K562 (cell line): Measurements from ENCODE around the gene GTSE1. TPM values are rescaled to one million over a fixed set of nuclear protein-coding genes. Genes with fewer than 3 reads are reported as not detected.

ENCODE experiments used
- CBFA2T2 ChIP-seq: fragments of 450-650 bp; conservative IDR thresholded peaks from 2 replicates; pipeline ENCODE4 v1.6.1; 2017; ENCODE audit warnings: mild to moderate bottlenecking
- EP300 ChIP-seq: IDR thresholded peaks from 2 replicates; pipeline ENCODE4 v1.6.1; 2012; ENCODE audit warnings: low read length, improper control_type of control experiment
- HDAC8 ChIP-seq: fragments of 450-650 bp; IDR thresholded peaks from 2 replicates; pipeline ENCODE4 v1.6.1; 2016; ENCODE audit warnings: mild to moderate bottlenecking, missing genetic modification characterization, moderate library complexity, missing compliant biosample characterization
- HOXB6 ChIP-seq: fragments of 250-450 bp; sonication (Bioruptor Pico); IDR thresholded peaks from 2 replicates; pipeline ENCODE4 v1.5.1; 2022; ENCODE audit warnings: mild to moderate bottlenecking, borderline replicate concordance
- KHSRP ChIP-seq: fragments of 450-650 bp; IDR thresholded peaks from 2 replicates; pipeline ENCODE4 v1.6.1; 2017
- MAFG ChIP-seq: fragments of 450-650 bp; conservative IDR thresholded peaks from 2 replicates; pipeline ENCODE4 v1.6.1; 2016; ENCODE audit warnings: missing genetic modification characterization, missing compliant biosample characterization
- MCM2 ChIP-seq: fragments of 450-650 bp; IDR thresholded peaks from 2 replicates; pipeline ENCODE4 v1.6.1; 2017; ENCODE audit warnings: low read depth, mild to moderate bottlenecking
- TARDBP ChIP-seq: fragments of 450-650 bp; IDR thresholded peaks from 2 replicates; pipeline ENCODE4 v1.6.1; 2016
- TEAD4 ChIP-seq, 2 experiments: sonication (generic) in 1 of 2; formaldehyde crosslinking in 1 of 2; IDR thresholded peaks; 2 replicates each; pipeline versions ENCODE4 v1.6.1 to v1.8.0; 2012 to 2022; ENCODE audit warnings: borderline replicate concordance in 1 of 2, inconsistent platforms in 1 of 2, low read length in 1 of 2, mild to moderate bottlenecking in 1 of 2, missing genetic modification reagents in 1 of 2
- TRIM24 ChIP-seq, 2 experiments: fragments of 450-650 bp; IDR thresholded peaks; 2 replicates each; pipeline ENCODE4 v1.6.1; 2016
- TRIM28 ChIP-seq: fragments of 450-650 bp; IDR thresholded peaks from 2 replicates; pipeline ENCODE4 v1.6.1; 2017
- ZNF263 ChIP-seq: sonication (generic); formaldehyde crosslinking; IDR thresholded peaks from 2 replicates; pipeline ENCODE4 v1.8.0; 2022; ENCODE audit warnings: mild to moderate bottlenecking, missing genetic modification reagents, borderline replicate concordance
- ZNF644 ChIP-seq: fragments of 200-800 bp; sonication (Bioruptor generic); IDR thresholded peaks from 2 replicates; pipeline ENCODE4 v1.6.1; 2016; ENCODE audit warnings: low read depth, missing genetic modification characterization, missing compliant biosample characterization
- ZSCAN32 ChIP-seq: fragments of 450-650 bp; formaldehyde crosslinking; IDR thresholded peaks from 2 replicates; pipeline ENCODE4 v1.4.0; 2020; ENCODE audit warnings: mild to moderate bottlenecking, moderate library complexity
- polyA plus RNA-seq, 8 experiments: library from polyadenylated mRNA; depleted of rRNA in 4 of 8; stranded (reverse) in 5 of 8; unstranded in 3 of 8; fragments of >200 nt; fragmentation: Nextera tagmentation in 2 of 8; fragmentation: Illumina TruSeq in 1 of 8; extraction: Ambion mirVana in 2 of 8; extraction: Trizol in 1 of 8; gene quantifications; 2 replicates each; pipeline versions ENCODE4 v1.2.1 to v1.2.3, GENCODE V29; 2011 to 2014; ENCODE audit warnings: inconsistent platforms in 1 of 8, missing spikeins in 1 of 8
- total RNA-seq, 7 experiments: library from RNA; depleted of rRNA in 6 of 7; stranded (reverse); fragments of >200 nt in 6 of 7; fragmentation: Illumina TruSeq in 2 of 7; extraction: Trizol in 2 of 7; gene quantifications; 2 replicates each; pipeline versions ENCODE4 v1.2.1 to v1.2.3, GENCODE V29; 2011 to 2021; ENCODE audit warnings: low replicate concordance in 1 of 7
- TF ChIP-seq, protein P1 (sequence below): fragments of 450-650 bp; formaldehyde crosslinking; IDR thresholded peaks from 2 replicates; pipeline ENCODE4 v1.4.0; 2020; ENCODE audit warnings: mild to moderate bottlenecking, mixed read lengths
- TF ChIP-seq, protein P2 (sequence below): fragments of 250-450 bp; sonication (Bioruptor Pico); IDR thresholded peaks from 2 replicates; pipeline ENCODE4 v1.8.0; 2021; ENCODE audit warnings: moderate library complexity, mild to moderate bottlenecking, inconsistent platforms

GTSE1 gene
- total and polyA plus RNA-seq, 9 of the 15 experiments (the other 6 are each of a cell fraction or from before 2014, with no cell fraction given) = 2.5 to 22.5 (median 12.9) TPM

DNA sequence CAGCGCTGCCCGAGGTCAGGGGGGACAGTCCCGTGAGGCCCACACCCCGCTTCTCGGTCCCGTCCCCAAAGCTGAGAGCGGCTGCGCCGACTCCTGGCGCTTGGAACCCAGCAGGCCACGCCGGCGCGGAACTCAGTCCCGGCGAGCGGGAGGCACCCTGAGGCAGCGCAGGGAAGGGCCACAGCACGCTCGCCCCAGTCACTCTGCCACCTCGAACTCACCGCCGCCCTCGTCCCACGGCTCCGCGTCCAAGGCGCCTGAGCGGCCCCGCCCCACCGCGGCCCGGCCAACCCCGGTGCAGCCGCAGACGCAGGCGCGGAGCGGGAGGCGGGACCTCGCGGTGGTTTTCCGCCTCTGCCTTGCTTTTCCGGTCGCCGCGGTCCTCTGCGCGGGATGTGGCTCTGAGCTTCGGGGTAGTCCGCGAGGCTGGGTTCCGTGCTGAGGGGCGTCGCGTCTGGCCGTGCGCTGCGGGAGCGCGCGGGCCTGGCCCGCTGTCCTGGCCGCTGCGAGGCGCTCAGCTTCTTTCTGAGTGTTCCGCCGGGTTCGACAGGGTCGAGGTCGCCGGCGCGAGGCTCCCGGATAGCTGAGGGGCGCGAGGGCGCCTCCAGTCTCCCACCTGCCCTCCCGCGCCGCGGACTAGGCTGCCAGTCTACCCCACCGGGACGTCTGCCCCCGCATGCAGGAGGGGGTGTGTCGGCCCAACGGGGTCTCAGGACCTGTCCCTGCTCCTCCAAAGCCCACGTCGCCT is 46.5 kb upstream of the GTSE1 start, which contains the start of gene CDPF1 (continued):
- TF ChIP-seq, protein P1, sequence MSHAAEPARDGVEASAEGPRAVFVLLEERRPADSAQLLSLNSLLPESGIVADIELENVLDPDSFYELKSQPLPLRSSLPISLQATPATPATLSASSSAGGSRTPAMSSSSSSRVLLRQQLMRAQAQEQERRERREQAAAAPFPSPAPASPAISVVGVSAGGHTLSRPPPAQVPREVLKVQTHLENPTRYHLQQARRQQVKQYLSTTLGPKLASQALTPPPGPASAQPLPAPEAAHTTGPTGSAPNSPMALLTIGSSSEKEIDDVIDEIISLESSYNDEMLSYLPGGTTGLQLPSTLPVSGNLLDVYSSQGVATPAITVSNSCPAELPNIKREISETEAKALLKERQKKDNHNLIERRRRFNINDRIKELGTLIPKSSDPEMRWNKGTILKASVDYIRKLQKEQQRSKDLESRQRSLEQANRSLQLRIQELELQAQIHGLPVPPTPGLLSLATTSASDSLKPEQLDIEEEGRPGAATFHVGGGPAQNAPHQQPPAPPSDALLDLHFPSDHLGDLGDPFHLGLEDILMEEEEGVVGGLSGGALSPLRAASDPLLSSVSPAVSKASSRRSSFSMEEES = no peak
- TF ChIP-seq KHSRP = no peak
- TF ChIP-seq TEAD4 (IDR thresholded peaks at IDR 0.05; ENCODE audit: low read length) = no peak
- no peak for TF ChIP-seq TEAD4 (CRISPR knock-in tag; IDR thresholded peaks at IDR 0.05; ENCODE audit: borderline replicate concordance)
- no peak for TF ChIP-seq TRIM24 (IDR thresholded peaks at IDR 0.05)
- no peak for TF ChIP-seq TRIM28
- TF ChIP-seq MAFG (tag) = no peak
- no peak for TF ChIP-seq CBFA2T2
- no peak for TF ChIP-seq MCM2
- TF ChIP-seq TARDBP = no peak
- TF ChIP-seq EP300 = no peak
- TF ChIP-seq HOXB6 = no peak
- TF ChIP-seq ZNF263 = no peak
- no peak for TF ChIP-seq HDAC8
- no peak for TF ChIP-seq ZSCAN32 (CRISPR knock-in tag)
- TF ChIP-seq ZNF644 (tag) = no peak
- TF ChIP-seq, protein P2, sequence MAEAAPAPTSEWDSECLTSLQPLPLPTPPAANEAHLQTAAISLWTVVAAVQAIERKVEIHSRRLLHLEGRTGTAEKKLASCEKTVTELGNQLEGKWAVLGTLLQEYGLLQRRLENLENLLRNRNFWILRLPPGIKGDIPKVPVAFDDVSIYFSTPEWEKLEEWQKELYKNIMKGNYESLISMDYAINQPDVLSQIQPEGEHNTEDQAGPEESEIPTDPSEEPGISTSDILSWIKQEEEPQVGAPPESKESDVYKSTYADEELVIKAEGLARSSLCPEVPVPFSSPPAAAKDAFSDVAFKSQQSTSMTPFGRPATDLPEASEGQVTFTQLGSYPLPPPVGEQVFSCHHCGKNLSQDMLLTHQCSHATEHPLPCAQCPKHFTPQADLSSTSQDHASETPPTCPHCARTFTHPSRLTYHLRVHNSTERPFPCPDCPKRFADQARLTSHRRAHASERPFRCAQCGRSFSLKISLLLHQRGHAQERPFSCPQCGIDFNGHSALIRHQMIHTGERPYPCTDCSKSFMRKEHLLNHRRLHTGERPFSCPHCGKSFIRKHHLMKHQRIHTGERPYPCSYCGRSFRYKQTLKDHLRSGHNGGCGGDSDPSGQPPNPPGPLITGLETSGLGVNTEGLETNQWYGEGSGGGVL = no peak
